ENCODE results near the gene STAG3.

STAG3 gene

DNA sequence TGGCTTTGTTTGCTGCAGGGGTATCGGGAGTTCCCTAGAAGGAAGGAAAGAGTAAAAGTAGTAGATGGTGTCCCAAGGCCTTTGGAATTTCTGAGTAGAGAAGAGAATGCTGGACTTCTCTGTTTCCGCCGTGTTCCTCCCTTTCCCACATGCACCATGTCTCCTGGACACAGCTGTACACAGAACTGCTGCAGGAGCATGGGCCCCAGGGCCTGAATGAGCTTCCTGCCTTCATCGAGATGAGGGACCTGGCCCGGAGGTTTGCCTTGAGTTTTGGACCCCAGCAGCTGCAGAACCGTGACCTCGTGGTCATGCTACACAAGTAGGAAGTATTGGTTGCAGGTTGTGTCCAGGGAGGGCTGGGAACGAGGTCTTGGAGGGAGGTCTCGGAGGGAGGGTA lies 26.7 kb downstream of the STAG3 start:
- no peaks in the 10 kb centered on the region for H3K9me3 ChIP-seq
- TF ChIP-seq, protein P1, sequence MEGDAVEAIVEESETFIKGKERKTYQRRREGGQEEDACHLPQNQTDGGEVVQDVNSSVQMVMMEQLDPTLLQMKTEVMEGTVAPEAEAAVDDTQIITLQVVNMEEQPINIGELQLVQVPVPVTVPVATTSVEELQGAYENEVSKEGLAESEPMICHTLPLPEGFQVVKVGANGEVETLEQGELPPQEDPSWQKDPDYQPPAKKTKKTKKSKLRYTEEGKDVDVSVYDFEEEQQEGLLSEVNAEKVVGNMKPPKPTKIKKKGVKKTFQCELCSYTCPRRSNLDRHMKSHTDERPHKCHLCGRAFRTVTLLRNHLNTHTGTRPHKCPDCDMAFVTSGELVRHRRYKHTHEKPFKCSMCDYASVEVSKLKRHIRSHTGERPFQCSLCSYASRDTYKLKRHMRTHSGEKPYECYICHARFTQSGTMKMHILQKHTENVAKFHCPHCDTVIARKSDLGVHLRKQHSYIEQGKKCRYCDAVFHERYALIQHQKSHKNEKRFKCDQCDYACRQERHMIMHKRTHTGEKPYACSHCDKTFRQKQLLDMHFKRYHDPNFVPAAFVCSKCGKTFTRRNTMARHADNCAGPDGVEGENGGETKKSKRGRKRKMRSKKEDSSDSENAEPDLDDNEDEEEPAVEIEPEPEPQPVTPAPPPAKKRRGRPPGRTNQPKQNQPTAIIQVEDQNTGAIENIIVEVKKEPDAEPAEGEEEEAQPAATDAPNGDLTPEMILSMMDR (IDR thresholded peaks at IDR 0.05; ENCODE audit: low read depth, low read length), result no peak
- DNase-seq, result no peak
- no peaks in the 10 kb centered on the region for H3K36me3 ChIP-seq
- no peak overlapping the region for H3K4me3 ChIP-seq (ENCODE audit: low read depth, low read length)
- peaks cover 43% of the 10 kb centered on the region for H3K27me3 ChIP-seq
- no peaks in the 10 kb centered on the region for H3K4me1 ChIP-seq

DNA sequence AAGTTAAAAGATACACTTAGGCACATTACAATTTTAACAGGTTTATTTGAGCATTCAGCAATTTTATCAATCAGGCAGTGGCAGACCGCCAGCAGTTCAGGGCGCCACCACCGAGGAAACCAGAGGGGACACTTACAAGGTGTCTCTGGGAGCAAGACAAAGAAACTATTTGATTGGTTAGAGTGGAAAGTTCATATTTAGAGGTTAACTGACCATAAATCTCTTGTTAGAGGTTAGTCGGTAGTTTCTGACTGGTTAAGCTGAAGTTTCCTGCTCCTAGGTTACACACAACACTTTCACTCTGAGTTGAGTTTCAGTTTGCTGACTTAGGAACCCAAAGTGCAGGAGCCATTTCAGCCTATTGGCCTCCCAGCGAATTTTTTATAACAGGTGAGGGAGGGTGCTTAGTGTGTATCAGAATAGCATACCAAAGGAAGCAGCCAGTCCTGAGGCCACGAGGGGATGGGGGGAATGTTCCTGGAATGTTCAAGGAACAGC lies 31.2 kb downstream of the STAG3 start:
- TF ChIP-seq, protein P1 (IDR thresholded peaks at IDR 0.05; ENCODE audit: low read depth, low read length), result no peak
- H3K4me3 ChIP-seq (ENCODE audit: low read depth, low read length), result no peak overlapping the region
- DNase-seq, result no peak
- peaks cover 22% of the 10 kb centered on the region for H3K27me3 ChIP-seq
- H3K4me1 ChIP-seq, result no peaks in the 10 kb centered on the region
- no peaks in the 10 kb centered on the region for H3K9me3 ChIP-seq
- H3K36me3 ChIP-seq, result no peaks in the 10 kb centered on the region

DNA sequence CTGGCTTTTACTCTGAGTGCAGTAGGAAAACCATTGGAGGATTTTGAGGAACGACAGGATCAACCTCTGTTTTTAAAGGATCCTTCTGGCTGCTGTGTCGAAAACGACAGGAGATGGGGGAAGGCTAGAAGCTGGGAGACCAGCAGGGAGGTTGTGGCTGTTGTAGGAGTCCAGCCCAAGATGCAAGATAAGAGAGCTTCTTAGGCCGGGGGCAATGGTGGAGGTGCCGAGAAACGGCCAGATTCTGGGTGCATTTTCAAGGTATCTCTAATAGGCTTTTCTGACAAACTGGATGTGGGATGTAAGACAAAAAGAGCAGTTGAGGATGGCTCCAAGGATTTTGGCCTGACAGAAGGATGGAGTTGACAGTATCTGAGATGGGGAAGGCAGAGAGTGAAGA lies 31.8 kb downstream of the STAG3 start:
- peaks cover 22% of the 10 kb centered on the region for H3K27me3 ChIP-seq
- no peaks in the 10 kb centered on the region for H3K9me3 ChIP-seq
- no peak overlapping the region for H3K4me3 ChIP-seq (ENCODE audit: low read depth, low read length)
- H3K36me3 ChIP-seq, result no peaks in the 10 kb centered on the region
- TF ChIP-seq, protein P1 (IDR thresholded peaks at IDR 0.05; ENCODE audit: low read depth, low read length), result no peak
- H3K4me1 ChIP-seq, result no peaks in the 10 kb centered on the region
- no peak for DNase-seq

DNA sequence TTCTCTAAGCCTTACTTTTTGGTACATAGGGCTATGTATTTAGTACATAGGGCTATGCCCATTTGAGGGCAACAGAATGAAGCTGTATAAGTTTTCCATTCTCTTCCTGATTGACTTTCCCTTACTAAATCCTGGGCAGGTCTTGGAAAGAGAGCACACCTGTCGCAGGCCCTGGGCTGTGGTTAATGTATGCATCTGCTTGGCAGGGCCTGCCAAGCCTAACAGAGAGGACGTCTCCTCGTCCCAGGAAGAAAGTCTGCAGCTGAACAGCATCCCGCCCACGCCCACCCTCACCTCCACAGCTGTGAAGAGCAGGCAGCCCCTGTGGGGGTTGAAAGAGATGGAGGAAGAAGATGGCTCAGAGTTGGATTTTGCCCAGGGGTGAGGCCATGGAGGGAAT lies 33.1 kb downstream of the STAG3 start:
- H3K27me3 ChIP-seq, result peaks cover 22% of the 10 kb centered on the region
- no peaks in the 10 kb centered on the region for H3K4me1 ChIP-seq
- TF ChIP-seq, protein P1 (IDR thresholded peaks at IDR 0.05; ENCODE audit: low read depth, low read length), result no peak
- no peaks in the 10 kb centered on the region for H3K9me3 ChIP-seq
- DNase-seq, result no peak
- no peaks in the 10 kb centered on the region for H3K36me3 ChIP-seq
- no peak overlapping the region for H3K4me3 ChIP-seq (ENCODE audit: low read depth, low read length)

DNA sequence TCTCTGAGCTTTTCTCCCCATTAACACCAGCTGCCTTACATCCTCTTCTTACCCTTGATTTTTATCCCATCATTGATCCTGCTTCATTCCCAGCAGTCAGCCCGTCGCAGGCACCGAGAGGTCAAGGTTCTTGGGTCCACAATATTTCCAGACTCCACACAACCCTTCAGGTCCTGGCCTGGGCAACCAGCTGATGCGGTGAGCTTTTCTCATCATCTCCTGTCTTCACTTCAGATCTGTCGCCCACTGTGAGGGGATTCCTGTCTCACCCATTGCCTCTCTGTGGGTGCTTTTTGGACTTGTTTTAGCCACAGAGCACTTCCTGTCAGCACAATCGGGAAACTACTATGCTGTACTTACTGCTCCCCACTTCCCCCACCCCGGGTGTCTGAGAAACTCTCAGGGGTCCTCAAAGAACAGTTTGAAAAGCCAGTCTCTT lies 33.6 kb downstream of the STAG3 start:
- Histone ChIP-seq H3K4me1 (no peaks in the 10 kb centered on the region), H3K4me3 (ENCODE audit: low read depth, low read length) (no peak overlapping the region), H3K36me3 (no peaks in the 10 kb centered on the region), H3K9me3 (no peaks in the 10 kb centered on the region), H3K27me3 (peaks cover 22% of the 10 kb centered on the region)
- no peak for DNase-seq
- TF ChIP-seq, protein P1 (IDR thresholded peaks at IDR 0.05; ENCODE audit: low read depth, low read length), result no peak

DNA sequence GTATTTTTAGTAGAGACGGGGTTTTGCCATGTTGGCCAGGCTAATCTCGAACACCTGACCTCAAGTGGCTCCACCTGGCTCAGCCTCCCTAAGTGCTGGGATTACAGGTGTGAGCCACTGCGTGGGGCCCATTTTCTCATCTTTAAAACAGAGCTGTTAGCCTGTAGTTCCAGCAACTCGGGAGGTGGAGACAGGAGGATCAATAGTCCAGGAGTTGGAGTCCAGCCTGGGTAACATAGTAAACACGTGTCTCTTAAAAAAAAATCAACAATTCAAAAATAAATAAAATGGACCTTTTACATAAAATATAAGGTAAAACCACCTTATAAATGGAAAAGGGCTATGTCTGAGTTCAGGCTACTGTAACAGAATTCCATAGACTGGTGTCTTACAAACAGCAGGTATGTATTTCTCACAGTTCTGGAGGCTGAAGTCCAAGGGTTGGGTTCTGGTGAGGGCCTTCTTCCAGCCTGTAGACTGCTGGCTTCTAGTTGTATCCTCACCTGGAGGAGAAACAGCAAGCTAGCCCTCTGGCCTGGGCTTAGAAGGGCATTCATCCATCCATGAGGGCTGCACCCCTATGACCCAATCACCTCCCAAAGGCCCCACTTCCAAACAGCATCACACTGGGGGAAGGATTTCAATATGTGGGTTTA lies 35.0 kb downstream of the STAG3 start:
- H3K4me1 ChIP-seq, result no peaks in the 10 kb centered on the region
- H3K9me3 ChIP-seq, result no peaks in the 10 kb centered on the region
- TF ChIP-seq, protein P1 (IDR thresholded peaks at IDR 0.05; ENCODE audit: low read depth, low read length), result no peak
- DNase-seq, result no peak
- no peak overlapping the region for H3K4me3 ChIP-seq (ENCODE audit: low read depth, low read length)
- peaks cover 20% of the 10 kb centered on the region for H3K27me3 ChIP-seq
- no peaks in the 10 kb centered on the region for H3K36me3 ChIP-seq
